Activated CD8-positive, alpha-beta memory T cell treated with anti-CD3 and anti-CD28 coated beads for 1 hour (primary cell): ENCODE measurements around the gene RAB2B.
"Not testable (repeated sequence)": the region's sequence is repeated elsewhere in the genome, so short reads cannot be mapped to it uniquely, and the experiment has no call there.

ENCODE experiments used
- DNase-seq, 2 donors: peaks; one replicate each; pipeline ENCODE4 v3.0.0-alpha.2; 2020; ENCODE audit warnings: low read depth in 1 of 2; ENCODE audit errors: extremely low read depth in 1 of 2

The RAB2B gene

GRCh38 chr14:21494902-21495762 lies 18.4 kb upstream of the RAB2B start:
- DNase-seq, result no peak

- no peak for DNase-seq
Observed at GRCh38 chr14:21486640-21487087, 9.9 kb upstream of the RAB2B start.

- peak in 1 of 2 donors; percentile 81 for DNase-seq
Observed at GRCh38 chr14:21476523-21476924, 235 bp downstream of the RAB2B start.

GRCh38 chr14:21475767-21476522 lies 814 bp downstream of the RAB2B start:
- DNase-seq, result no peak

GRCh38 chr14:21467616-21468015 lies 9.1 kb downstream of the RAB2B start:
- no peak for DNase-seq

- DNase-seq, result peak; percentile 98 to 99
Observed at GRCh38 chr14:21455912-21456667, 20.7 kb downstream of the RAB2B start, which contains the start of gene CHD8. Gene CHD8, minus strand, starts transcription at chr14:21456123. Its CDS starts 24,480 bp downstream, at chr14:21431643.

GRCh38 chr14:21455592-21455911 lies 21.2 kb downstream of the RAB2B start:
- no peak for DNase-seq

GRCh38 chr14:21454843-21455544 lies 21.8 kb downstream of the RAB2B start:
- no peak for DNase-seq

- no peak for DNase-seq
Observed at GRCh38 chr14:21449899-21450216, 26.9 kb downstream of the RAB2B start.

GRCh38 chr14:21442657-21443056 lies 34.1 kb downstream of the RAB2B start:
- DNase-seq, result not testable (repeated sequence)

- DNase-seq, result no peak
Observed at GRCh38 chr14:21440859-21441258, 35.9 kb downstream of the RAB2B start.

- peak; percentile 98 to 99 for DNase-seq
Observed at GRCh38 chr14:21437063-21437901, 39.5 kb downstream of the RAB2B start.

GRCh38 chr14:21436567-21437062 lies 40.1 kb downstream of the RAB2B start:
- no peak for DNase-seq

GRCh38 chr14:21431126-21431525 lies 45.6 kb downstream of the RAB2B start:
- no peak for DNase-seq

- no peak for DNase-seq
Observed at GRCh38 chr14:21428930-21429329, 47.8 kb downstream of the RAB2B start.

GRCh38 chr14:21426692-21427091 lies 50.1 kb downstream of the RAB2B start:
- DNase-seq, result no peak

- DNase-seq, result no peak
Observed at GRCh38 chr14:21419528-21419927, 57.2 kb downstream of the RAB2B start.

- no peak for DNase-seq
Observed at GRCh38 chr14:21415329-21415728, 61.4 kb downstream of the RAB2B start.

- DNase-seq, result no peak
Observed at GRCh38 chr14:21414137-21414631, 62.6 kb downstream of the RAB2B start.
